Measurements from ENCODE around the gene UCK1. TPM values are rescaled to one million over a fixed set of nuclear protein-coding genes. Genes with fewer than 3 reads are reported as not detected.

UCK1 gene
- polyA plus RNA-seq, 2 of the 4 experiments (the other 2 are of a cell fraction) = 18.0 to 26.5 TPM

GRCh38 chr9:131554843-131555351, 23.8 kb upstream of the UCK1 start:
- DNase-seq (ENCODE audit: low read depth in 1 of 2, low spot score in 1 of 2) = no peak
- FAIRE-seq = no peak
- Histone ChIP-seq H3K9me3 (no peaks in the 10 kb centered on the region), H3K4me2 (no peak overlapping the region), H3K4me1 (no peaks in the 10 kb centered on the region), H3K27ac (no peak overlapping the region), H3K4me3 (no peak overlapping the region)
- 95% methylated on average over 31 of the region's 54 CpGs for WGBS (ENCODE audit: missing lambda C conversion rate)
- TF ChIP-seq HDAC2 (IDR thresholded peaks at IDR 0.05) = no peak
- no peak for TF ChIP-seq CEBPB (IDR thresholded peaks at IDR 0.05)
- TF ChIP-seq MAZ (IDR thresholded peaks at IDR 0.05; ENCODE audit: borderline replicate concordance, low read depth, low read length) = no peak
- ChIA-PET POLR2A (no interaction called here), CTCF (interaction anchor here (0.6 kb wide), 1 partner anchor 13 kb away, joined by 4 read pairs; no protein-coding TSS in a partner anchor)
- ATAC-seq = no peak

GRCh38 chr9:131554087-131554842, 23.2 kb upstream of the UCK1 start:
- Histone ChIP-seq H3K4me2 (no peak overlapping the region), H3K27ac (no peak overlapping the region), H3K4me3 (no peak overlapping the region), H3K4me1 (no peaks in the 10 kb centered on the region), H3K9me3 (no peaks in the 10 kb centered on the region)
- ATAC-seq = peak in 1 of 2 experiments; percentile 24; a peak in 2 of 6 replicates
- WGBS (ENCODE audit: missing lambda C conversion rate) = 98% methylated on average over 42 of the region's 60 CpGs
- CTCF ChIA-PET = interaction anchor here (0.6 to 2.0 kb wide), 4 partner anchors 13 to 186 kb away, joined by 3 to 4 read pairs (median 4); no protein-coding TSS in a partner anchor
- POLR2A ChIA-PET = no interaction called here
- no peak for DNase-seq (ENCODE audit: low read depth in 1 of 2, low spot score in 1 of 2)
- TF ChIP-seq GATA3 (IDR thresholded peaks at IDR 0.05; ENCODE audit: borderline replicate concordance) = no peak
- TF ChIP-seq HES2 (IDR thresholded peaks at IDR 0.05) = no peak
- no peak for TF ChIP-seq PBX3 (IDR thresholded peaks at IDR 0.05)
- no peak for TF ChIP-seq SREBF2 (IDR thresholded peaks at IDR 0.05)
- TF ChIP-seq CHD2 (IDR thresholded peaks at IDR 0.05; ENCODE audit: low read length, partially characterized antibody) = no peak
- no peak for TF ChIP-seq ZFP36 (IDR thresholded peaks at IDR 0.05; ENCODE audit: borderline replicate concordance, partially characterized antibody)
- no peak for TF ChIP-seq KDM5A (IDR thresholded peaks at IDR 0.05)
- no peak for TF ChIP-seq HOXB5 (CRISPR knock-in tag; IDR thresholded peaks at IDR 0.05)
- no peak for TF ChIP-seq REST (IDR thresholded peaks at IDR 0.05)
- TF ChIP-seq MYC (IDR thresholded peaks at IDR 0.05; ENCODE audit: borderline replicate concordance, low read length) = no peak
- TF ChIP-seq EHF (CRISPR knock-in tag; IDR thresholded peaks at IDR 0.05) = no peak
- TF ChIP-seq JUN (IDR thresholded peaks at IDR 0.05) = no peak
- TF ChIP-seq RNF2 (IDR thresholded peaks at IDR 0.05; ENCODE audit: borderline replicate concordance, low read depth) = no peak
- no peak for TF ChIP-seq CBX8 (IDR thresholded peaks at IDR 0.05)
- TF ChIP-seq PHF8 (IDR thresholded peaks at IDR 0.05; ENCODE audit: borderline replicate concordance, low read depth) = no peak
- no peak for TF ChIP-seq MAX (IDR thresholded peaks at IDR 0.05)
- no peak for TF ChIP-seq CBX2 (IDR thresholded peaks at IDR 0.05; ENCODE audit: borderline replicate concordance, low read depth)
- TF ChIP-seq ESRRA (IDR thresholded peaks at IDR 0.05; ENCODE audit: borderline replicate concordance, low read length) = no peak
- FAIRE-seq = no peak
